H1 (cell line): ENCODE data around the gene SNX2. TPM values are rescaled to one million over a fixed set of nuclear protein-coding genes. Genes with fewer than 3 reads are reported as not detected.

Experiments
- CTCF ChIA-PET: fragments of 300-600 bp; sonication (Branson Sonifier 250); formaldehyde crosslinking; loops from one replicate; lab custom pipeline; 2021; ENCODE audit not compliant: partially characterized antibody; lab: Charles Lee
- POLR2A ChIA-PET: fragments of 300-600 bp; sonication (Branson Sonifier 250); formaldehyde crosslinking; loops from one replicate; lab custom pipeline; 2021; ENCODE audit warnings: inconsistent platforms; ENCODE audit not compliant: partially characterized antibody; lab: Charles Lee
- DNase-seq, 2 experiments: peaks; one replicate each; pipeline versions ENCODE4 v3.0.0 to v3.0.0-alpha.2; 2010 to 2022; ENCODE audit warnings: low spot score in 2 of 2, low read depth in 1 of 2, mixed read lengths in 1 of 2
- FAIRE-seq: peaks from 2 replicates; lab custom pipeline; 2011; peaks lifted over from hg19 to GRCh38; lab: Jason Lieb, UNC
- H2AFZ ChIP-seq: 2 replicates; pipeline ENCODE4 v1.8.1; 2012; ENCODE audit warnings: low read length, inconsistent platforms
- H2AK5ac ChIP-seq: 2 replicates; pipeline ENCODE4 v1.6.1; 2013; ENCODE audit warnings: low read depth, low read length
- H2BK120ac ChIP-seq: replicated peaks from 2 replicates; pipeline ENCODE3; 2013; ENCODE audit warnings: low read depth, low read length, inconsistent platforms
- H2BK12ac ChIP-seq: 2 replicates; pipeline ENCODE4 v1.6.1; 2013; ENCODE audit warnings: low read depth, low read length
- H2BK15ac ChIP-seq: 2 replicates; pipeline ENCODE4 v1.6.1; 2013; ENCODE audit warnings: low read length
- H2BK20ac ChIP-seq: 2 replicates; pipeline ENCODE4 v1.6.1; 2013; ENCODE audit warnings: low read length
- H2BK5ac ChIP-seq: 2 replicates; pipeline ENCODE4 v1.6.1; 2013; ENCODE audit warnings: low read depth, low read length
- H3K14ac ChIP-seq: 2 replicates; pipeline ENCODE4 v1.6.1; 2013; ENCODE audit warnings: inconsistent platforms; ENCODE audit not compliant: insufficient read length
- H3K18ac ChIP-seq: 2 replicates; pipeline ENCODE4 v1.6.1; 2013; ENCODE audit warnings: low read length; ENCODE audit errors: extremely low read depth
- H3K23ac ChIP-seq: 2 replicates; pipeline ENCODE4 v1.6.1; 2013; ENCODE audit warnings: inconsistent platforms; ENCODE audit not compliant: insufficient read length
- H3K23me2 ChIP-seq: 2 replicates; pipeline ENCODE4 v1.6.1; 2013; ENCODE audit warnings: low read depth, low read length
- H3K27ac ChIP-seq: 2 replicates; pipeline ENCODE4 v1.6.1; 2011; ENCODE audit warnings: low read depth, low read length, inconsistent platforms
- H3K27me3 ChIP-seq, 4 experiments: replicated peaks in 1 of 4; 1 replicate in 1 of 4; 2 replicates in 3 of 4; pipeline versions ENCODE4 v1.6.1 to v1.8.1; 2011 to 2013; ENCODE audit warnings: low read length in 3 of 4, mild to moderate bottlenecking in 3 of 4, inconsistent platforms in 2 of 4, mixed read lengths in 2 of 4, moderate library complexity in 1 of 4; ENCODE audit not compliant: control insufficient read depth in 3 of 4, insufficient read depth in 3 of 4; ENCODE audit errors: extremely low read depth in 1 of 4
- H3K36me3 ChIP-seq, 4 experiments: 2 replicates each; pipeline versions ENCODE4 v1.6.1 to v1.8.1; 2011 to 2013; ENCODE audit warnings: mild to moderate bottlenecking in 4 of 4, low read length in 3 of 4, moderate library complexity in 2 of 4, control low read depth in 1 of 4, inconsistent platforms in 1 of 4; ENCODE audit not compliant: insufficient read depth in 4 of 4, control insufficient read depth in 2 of 4
- H3K4ac ChIP-seq: replicated peaks from 2 replicates; pipeline ENCODE3; 2013; ENCODE audit warnings: low read length, low read depth, mixed read lengths, inconsistent platforms; ENCODE audit not compliant: insufficient read length
- H3K4me1 ChIP-seq, 4 experiments: replicated peaks in 1 of 4; 1 replicate in 1 of 4; 2 replicates in 3 of 4; pipeline versions ENCODE4 v1.6.1 to v1.8.1; 2011 to 2013; ENCODE audit warnings: low read length in 3 of 4, inconsistent platforms in 2 of 4, mixed read lengths in 1 of 4; ENCODE audit not compliant: insufficient read depth in 4 of 4, control insufficient read depth in 3 of 4
- H3K4me2 ChIP-seq, 2 experiments: 2 replicates each; pipeline versions ENCODE4 v1.6.1 to v1.8.1; 2011 to 2013; ENCODE audit warnings: low read depth in 2 of 2, low read length in 2 of 2, control low read depth in 1 of 2, inconsistent platforms in 1 of 2, mild to moderate bottlenecking in 1 of 2; ENCODE audit not compliant: insufficient read depth in 1 of 2
- H3K4me3 ChIP-seq, 4 experiments: fragments of 200-600, 300-600 bp in 1 of 4; sonication (generic), shearing (Covaris generic), sonication (Bioruptor Twin) in 1 of 4; 2 replicates each; pipeline versions ENCODE4 v1.5.1 to v1.8.1; 2011 to 2016; ENCODE audit warnings: low read length in 4 of 4, low read depth in 3 of 4, control low read depth in 2 of 4, inconsistent platforms in 2 of 4, mild to moderate bottlenecking in 2 of 4, mixed read lengths in 1 of 4, moderate library complexity in 1 of 4; ENCODE audit not compliant: insufficient read depth in 2 of 4; ENCODE audit errors: extremely low read depth in 1 of 4
- H3K56ac ChIP-seq: replicated peaks from 2 replicates; pipeline ENCODE3; 2013; ENCODE audit warnings: low read depth, mild to moderate bottlenecking, mixed read lengths, low read length, inconsistent platforms; ENCODE audit not compliant: insufficient read length
- H3K79me1 ChIP-seq: 2 replicates; pipeline ENCODE4 v1.6.1; 2013; ENCODE audit warnings: low read depth, low read length, control low read depth
- H3K79me2 ChIP-seq, 2 experiments: 2 replicates each; pipeline versions ENCODE4 v1.6.1 to v1.8.1; 2012 to 2013; ENCODE audit warnings: low read length in 2 of 2, mild to moderate bottlenecking in 2 of 2, inconsistent platforms in 1 of 2; ENCODE audit not compliant: insufficient read depth in 2 of 2, control insufficient read depth in 1 of 2
- H3K9ac ChIP-seq, 4 experiments: replicated peaks in 1 of 4; 1 replicate in 1 of 4; 2 replicates in 3 of 4; pipeline versions ENCODE4 v1.6.1 to v1.8.1; 2011 to 2013; ENCODE audit warnings: low read depth in 3 of 4, low read length in 3 of 4, control low read depth in 2 of 4, mild to moderate bottlenecking in 2 of 4, moderate library complexity in 2 of 4, inconsistent platforms in 1 of 4; ENCODE audit errors: extremely low read depth in 1 of 4
- H3K9me3 ChIP-seq, 2 experiments: 2 replicates each; pipeline versions ENCODE4 v1.6.1 to v1.8.1; 2012 to 2013; ENCODE audit warnings: mild to moderate bottlenecking in 2 of 2, moderate library complexity in 2 of 2, control low read depth in 1 of 2, inconsistent platforms in 1 of 2, low read depth in 1 of 2, low read length in 1 of 2, mixed read lengths in 1 of 2; ENCODE audit not compliant: insufficient read depth in 2 of 2
- H4K20me1 ChIP-seq, 2 experiments: replicated peaks in 1 of 2; 2 replicates each; pipeline versions ENCODE3 to v1.8.1; 2011 to 2013; ENCODE audit warnings: inconsistent platforms in 2 of 2, low read length in 2 of 2, mild to moderate bottlenecking in 1 of 2; ENCODE audit not compliant: insufficient read depth in 2 of 2, control insufficient read depth in 1 of 2
- H4K5ac ChIP-seq: 2 replicates; pipeline ENCODE4 v1.6.1; 2013; ENCODE audit warnings: low read length, low read depth, mixed read lengths, inconsistent platforms; ENCODE audit not compliant: insufficient read length
- H4K8ac ChIP-seq: 2 replicates; pipeline ENCODE4 v1.8.0; 2013; ENCODE audit warnings: mild to moderate bottlenecking, moderate library complexity, low read length, inconsistent platforms; ENCODE audit not compliant: insufficient read depth; ENCODE audit errors: extremely low read depth
- H4K91ac ChIP-seq: replicated peaks from 2 replicates; pipeline ENCODE3; 2013; ENCODE audit warnings: low read length, mixed read lengths, inconsistent platforms; ENCODE audit not compliant: insufficient read length
- ASH2L ChIP-seq: fragments of 200-600, 300-600 bp; sonication (generic); IDR thresholded peaks from one replicate; pipeline ENCODE4 v1.7.1; 2017; ENCODE audit warnings: low read length
- CBX5 ChIP-seq: fragments of 300-800, 300-1000 bp; sonication (generic); IDR thresholded peaks from 2 replicates; pipeline ENCODE4 v1.7.1; 2016; ENCODE audit warnings: antibody characterized with exemption, low read length, low read depth
- CHD2 ChIP-seq: IDR thresholded peaks from 2 replicates; pipeline ENCODE4 v1.6.1; 2012; ENCODE audit warnings: low read length, improper control_type of control experiment
- CREB1 ChIP-seq: IDR thresholded peaks from 2 replicates; pipeline ENCODE4 v1.6.1; 2012; ENCODE audit warnings: inconsistent platforms
- HDAC6 ChIP-seq: IDR thresholded peaks from one replicate; pipeline ENCODE4 v1.7.1; 2012; ENCODE audit warnings: low read depth, mild to moderate bottlenecking, inconsistent platforms, low read length, moderate library complexity
- TAF1 ChIP-seq: IDR thresholded peaks from 2 replicates; pipeline ENCODE4 v1.6.1; 2011; ENCODE audit warnings: mild to moderate bottlenecking, low read depth, low read length
- TBP ChIP-seq: IDR thresholded peaks from 2 replicates; pipeline ENCODE4 v1.6.1; 2011; ENCODE audit warnings: low read depth, low read length, improper control_type of control experiment
- WGBS, 2 experiments: shearing (Covaris generic) in 1 of 2; methylation state at CpG; one replicate each; pipeline versions ENCODE4 v1.1.6 to v1.1.7; 2013 to 2015; ENCODE audit warnings: low lambda C conversion rate in 2 of 2, mixed read lengths in 2 of 2, inconsistent platforms in 1 of 2, low coverage in 1 of 2, missing lambda C conversion rate in 1 of 2; ENCODE audit not compliant: insufficient replicate concordance in 2 of 2, insufficient coverage in 1 of 2, insufficient read length in 1 of 2; ENCODE audit errors: extremely low coverage in 1 of 2, missing lambda C conversion rate in 1 of 2; 5-methylcytosine and 5-hydroxymethylcytosine counted together
- polyA plus RNA-seq, 7 experiments: library from polyadenylated mRNA; depleted of rRNA in 3 of 7; stranded (reverse) in 5 of 7; unstranded in 2 of 7; fragments of >200 nt in 5 of 7; fragments of 200-250 nt in 2 of 7; gene quantifications; 1 replicate in 5 of 7; 2 replicates in 1 of 7; 4 replicates in 1 of 7; pipeline versions ENCODE4 v1.2.1 to v1.2.3, GENCODE V29; 2011 to 2013; ENCODE audit warnings: missing spikeins in 2 of 7, mixed read lengths in 2 of 7
- total RNA-seq: library from RNA; stranded (reverse); fragmentation: NEBNext Ultra II Directional; extraction: Animal tissue kit (Norgen Biotek cat#: 25700); gene quantifications from 2 replicates; pipeline ENCODE4 v1.2.1, GENCODE V29; 2021
- TF ChIP-seq, protein P1 (sequence below): IDR thresholded peaks from 2 replicates; pipeline ENCODE4 v1.6.1; 2012; ENCODE audit warnings: low read length, inconsistent platforms

The SNX2 gene
- total and polyA plus RNA-seq, 2 of the 8 experiments (the other 6 are each of a cell fraction or from before 2014, with no cell fraction given) = 51.0 to 61.2 TPM

DNA sequence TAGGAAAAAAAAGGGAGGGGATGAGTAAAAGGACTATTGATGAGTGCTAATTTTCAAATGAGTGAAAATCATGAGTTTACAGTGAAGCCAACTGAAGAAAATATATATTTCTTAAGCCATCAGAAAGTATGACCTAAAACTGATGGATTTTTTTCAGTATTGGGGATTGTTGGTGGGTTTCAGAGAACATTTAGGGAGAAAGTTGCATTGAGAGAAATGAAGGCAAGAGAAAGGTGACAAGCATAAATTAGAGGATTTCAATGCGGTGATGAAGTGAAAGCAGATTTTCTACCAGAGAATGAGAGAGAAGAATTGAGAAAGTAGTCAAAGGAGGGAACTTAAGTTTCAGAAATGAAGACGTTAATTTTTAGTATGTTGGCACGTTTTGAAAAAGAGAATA lies 62.1 kb downstream of the SNX2 start:
- H3K18ac ChIP-seq = no peak overlapping the region
- H4K91ac ChIP-seq = no peak overlapping the region
- FAIRE-seq (no peak), DNase-seq (no peak)
- H3K27me3 ChIP-seq = no peaks in the 10 kb centered on the region
- CTCF ChIA-PET = no interaction called here
- no peaks in the 10 kb centered on the region for H3K9me3 ChIP-seq
- no peak overlapping the region for H2BK12ac ChIP-seq
- H2BK120ac ChIP-seq = no peak overlapping the region
- no peak overlapping the region for H2AK5ac ChIP-seq
- POLR2A ChIA-PET = no interaction called here
- H3K14ac ChIP-seq = no peak overlapping the region
- H3K23me2 ChIP-seq = no peaks in the 10 kb centered on the region
- no peak overlapping the region for H3K9ac ChIP-seq
- no peaks in the 10 kb centered on the region for H4K20me1 ChIP-seq
- no peak overlapping the region for H3K56ac ChIP-seq
- H2BK5ac ChIP-seq = no peak overlapping the region
- no peak overlapping the region for H3K23ac ChIP-seq
- no peaks in the 10 kb centered on the region for H3K79me1 ChIP-seq
- no peak overlapping the region for H4K8ac ChIP-seq
- no peaks in the 10 kb centered on the region for H3K4me1 ChIP-seq
- no peak overlapping the region for H3K4me2 ChIP-seq
- no peak for TF ChIP-seq TAF1
- no peak for TF ChIP-seq ASH2L
- TF ChIP-seq, protein P1, sequence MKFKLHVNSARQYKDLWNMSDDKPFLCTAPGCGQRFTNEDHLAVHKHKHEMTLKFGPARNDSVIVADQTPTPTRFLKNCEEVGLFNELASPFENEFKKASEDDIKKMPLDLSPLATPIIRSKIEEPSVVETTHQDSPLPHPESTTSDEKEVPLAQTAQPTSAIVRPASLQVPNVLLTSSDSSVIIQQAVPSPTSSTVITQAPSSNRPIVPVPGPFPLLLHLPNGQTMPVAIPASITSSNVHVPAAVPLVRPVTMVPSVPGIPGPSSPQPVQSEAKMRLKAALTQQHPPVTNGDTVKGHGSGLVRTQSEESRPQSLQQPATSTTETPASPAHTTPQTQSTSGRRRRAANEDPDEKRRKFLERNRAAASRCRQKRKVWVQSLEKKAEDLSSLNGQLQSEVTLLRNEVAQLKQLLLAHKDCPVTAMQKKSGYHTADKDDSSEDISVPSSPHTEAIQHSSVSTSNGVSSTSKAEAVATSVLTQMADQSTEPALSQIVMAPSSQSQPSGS = no peak
- no peak for TF ChIP-seq CBX5
- no peak for TF ChIP-seq CREB1
- no peak for TF ChIP-seq TBP
- no peak for TF ChIP-seq CHD2
- TF ChIP-seq HDAC6 = no peak
- no peak overlapping the region for H4K5ac ChIP-seq
- H3K4me3 ChIP-seq = no peak overlapping the region
- H2AFZ ChIP-seq = no peak overlapping the region
- no peaks in the 10 kb centered on the region for H3K36me3 ChIP-seq
- no peak overlapping the region for H2BK20ac ChIP-seq
- no peak overlapping the region for H2BK15ac ChIP-seq
- WGBS, 2 experiments = 94% methylated on average over 3 of the region's 3 CpGs; no CpG with 5 or more reads in 1 of the 2 experiments
- no peaks in the 10 kb centered on the region for H3K79me2 ChIP-seq
- H3K4ac ChIP-seq = no peak overlapping the region
- H3K27ac ChIP-seq = no peak overlapping the region
